Measurements from ENCODE around the gene TTPAL.

- TF ChIP-seq, protein P1, sequence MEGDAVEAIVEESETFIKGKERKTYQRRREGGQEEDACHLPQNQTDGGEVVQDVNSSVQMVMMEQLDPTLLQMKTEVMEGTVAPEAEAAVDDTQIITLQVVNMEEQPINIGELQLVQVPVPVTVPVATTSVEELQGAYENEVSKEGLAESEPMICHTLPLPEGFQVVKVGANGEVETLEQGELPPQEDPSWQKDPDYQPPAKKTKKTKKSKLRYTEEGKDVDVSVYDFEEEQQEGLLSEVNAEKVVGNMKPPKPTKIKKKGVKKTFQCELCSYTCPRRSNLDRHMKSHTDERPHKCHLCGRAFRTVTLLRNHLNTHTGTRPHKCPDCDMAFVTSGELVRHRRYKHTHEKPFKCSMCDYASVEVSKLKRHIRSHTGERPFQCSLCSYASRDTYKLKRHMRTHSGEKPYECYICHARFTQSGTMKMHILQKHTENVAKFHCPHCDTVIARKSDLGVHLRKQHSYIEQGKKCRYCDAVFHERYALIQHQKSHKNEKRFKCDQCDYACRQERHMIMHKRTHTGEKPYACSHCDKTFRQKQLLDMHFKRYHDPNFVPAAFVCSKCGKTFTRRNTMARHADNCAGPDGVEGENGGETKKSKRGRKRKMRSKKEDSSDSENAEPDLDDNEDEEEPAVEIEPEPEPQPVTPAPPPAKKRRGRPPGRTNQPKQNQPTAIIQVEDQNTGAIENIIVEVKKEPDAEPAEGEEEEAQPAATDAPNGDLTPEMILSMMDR (tag by site-specific recombination; IDR thresholded peaks at IDR 0.05) = no peak
- TF ChIP-seq ZBTB11 (tag by site-specific recombination; conservative IDR thresholded peaks at IDR 0.05; ENCODE audit: low read depth) = no peak
- no peak for TF ChIP-seq PRDM1 (tag by site-specific recombination; IDR thresholded peaks at IDR 0.05)
- no peak for TF ChIP-seq BCL11A (tag by site-specific recombination; IDR thresholded peaks at IDR 0.05; ENCODE audit: low read depth)
- no peak for TF ChIP-seq ZNF10 (tag by site-specific recombination; IDR thresholded peaks at IDR 0.05)
- no peak for TF ChIP-seq ZNF776 (tag by site-specific recombination; IDR thresholded peaks at IDR 0.05; ENCODE audit: borderline replicate concordance)
- TF ChIP-seq, protein P2, sequence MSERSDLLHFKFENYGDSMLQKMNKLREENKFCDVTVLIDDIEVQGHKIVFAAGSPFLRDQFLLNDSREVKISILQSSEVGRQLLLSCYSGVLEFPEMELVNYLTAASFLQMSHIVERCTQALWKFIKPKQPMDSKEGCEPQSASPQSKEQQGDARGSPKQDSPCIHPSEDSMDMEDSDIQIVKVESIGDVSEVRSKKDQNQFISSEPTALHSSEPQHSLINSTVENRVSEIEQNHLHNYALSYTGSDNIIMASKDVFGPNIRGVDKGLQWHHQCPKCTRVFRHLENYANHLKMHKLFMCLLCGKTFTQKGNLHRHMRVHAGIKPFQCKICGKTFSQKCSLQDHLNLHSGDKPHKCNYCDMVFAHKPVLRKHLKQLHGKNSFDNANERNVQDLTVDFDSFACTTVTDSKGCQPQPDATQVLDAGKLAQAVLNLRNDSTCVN (tag by site-specific recombination; optimal IDR thresholded peaks at IDR 0.05) = no peak
- TF ChIP-seq ZNF394 (tag by site-specific recombination; IDR thresholded peaks at IDR 0.05; ENCODE audit: borderline replicate concordance) = no peak
- TF ChIP-seq TCF7L2 (IDR thresholded peaks at IDR 0.05; ENCODE audit: borderline replicate concordance, low read depth, low read length) = no peak
Observed at GRCh38 chr20:44527716-44528199, 52.1 kb downstream of the TTPAL start.
